ENCODE measurements around the gene ERMAP. TPM values are rescaled to one million over a fixed set of nuclear protein-coding genes. Genes with fewer than 3 reads are reported as not detected.
A peak's percentile ranks its signal among the peaks of the same experiment; 100 is the strongest.

ERMAP gene
- total RNA-seq, 1 donor from 2014 or later, result 18.2 TPM

- Histone ChIP-seq H3K27ac (no peak overlapping the region), H3K9me3 (no peaks in the 10 kb centered on the region), H3K36me3 (peaks cover 11% of the 10 kb centered on the region), H3K4me1 (no peaks in the 10 kb centered on the region), H3K27me3 (no peaks in the 10 kb centered on the region), H3K4me3 (no peak overlapping the region)
- TF ChIP-seq CTCF (IDR thresholded peaks at IDR 0.05), result no peak
- ATAC-seq (no peak), DNase-seq (no peak)
- intact Hi-C loops (cut with DNase I), result no loop called here
Observed at GRCh38 chr1:42831273-42831672, 14.4 kb downstream of the ERMAP start.

GRCh38 chr1:42832641-42833240 lies 15.8 kb downstream of the ERMAP start:
- peaks cover 11% of the 10 kb centered on the region for H3K36me3 ChIP-seq
- H3K9me3 ChIP-seq, result no peaks in the 10 kb centered on the region
- H3K4me3 ChIP-seq, result no peak overlapping the region
- intact Hi-C loops (cut with DNase I), result no loop called here
- TF ChIP-seq CTCF (IDR thresholded peaks at IDR 0.05), result no peak
- ATAC-seq, result no peak
- no peak for DNase-seq
- H3K4me1 ChIP-seq, result no peaks in the 10 kb centered on the region
- H3K27ac ChIP-seq, result no peak overlapping the region
- H3K27me3 ChIP-seq, result no peaks in the 10 kb centered on the region

GRCh38 chr1:42833981-42834380 lies 17.1 kb downstream of the ERMAP start:
- TF ChIP-seq CTCF (IDR thresholded peaks at IDR 0.05), result no peak
- intact Hi-C loops (cut with DNase I), result no loop called here
- H3K9me3 ChIP-seq, result no peaks in the 10 kb centered on the region
- H3K4me3 ChIP-seq, result no peak overlapping the region
- no peaks in the 10 kb centered on the region for H3K4me1 ChIP-seq
- peaks cover 11% of the 10 kb centered on the region for H3K36me3 ChIP-seq
- DNase-seq, result no peak
- peak; percentile 70 for ATAC-seq
- no peaks in the 10 kb centered on the region for H3K27me3 ChIP-seq
- no peak overlapping the region for H3K27ac ChIP-seq

GRCh38 chr1:42834803-42835202 lies 17.9 kb downstream of the ERMAP start:
- intact Hi-C loops (cut with DNase I), result no loop called here
- DNase-seq (no peak), ATAC-seq (no peak)
- H3K4me3 ChIP-seq, result no peak overlapping the region
- no peaks in the 10 kb centered on the region for H3K4me1 ChIP-seq
- H3K36me3 ChIP-seq, result peaks cover 11% of the 10 kb centered on the region
- no peak for TF ChIP-seq CTCF (IDR thresholded peaks at IDR 0.05)
- H3K27ac ChIP-seq, result no peak overlapping the region
- no peaks in the 10 kb centered on the region for H3K27me3 ChIP-seq
- H3K9me3 ChIP-seq, result no peaks in the 10 kb centered on the region

GRCh38 chr1:42835422-42835821 lies 18.5 kb downstream of the ERMAP start:
- Histone ChIP-seq H3K27ac (no peak overlapping the region), H3K4me3 (no peak overlapping the region), H3K4me1 (no peaks in the 10 kb centered on the region), H3K36me3 (peaks cover 4% of the 10 kb centered on the region), H3K27me3 (no peaks in the 10 kb centered on the region), H3K9me3 (no peaks in the 10 kb centered on the region)
- intact Hi-C loops (cut with DNase I), result no loop called here
- DNase-seq (no peak), ATAC-seq (no peak)
- no peak for TF ChIP-seq CTCF (IDR thresholded peaks at IDR 0.05)

- Histone ChIP-seq H3K36me3 (no peaks in the 10 kb centered on the region), H3K27me3 (no peaks in the 10 kb centered on the region), H3K4me1 (no peaks in the 10 kb centered on the region), H3K27ac (no peak overlapping the region), H3K9me3 (no peaks in the 10 kb centered on the region), H3K4me3 (no peak overlapping the region)
- DNase-seq, result no peak
- TF ChIP-seq CTCF (IDR thresholded peaks at IDR 0.05), result no peak
- intact Hi-C loops (cut with DNase I), result no loop called here
- ATAC-seq, result peak; percentile 48
Observed at GRCh38 chr1:42837709-42838108, 20.8 kb downstream of the ERMAP start.

Data from upper lobe of right lung (tissue), 1 donor.